IPS-20b (cell line): Measurements from ENCODE around the gene TDRD7.

Experiments
- H3K27ac ChIP-seq: one replicate; pipeline ENCODE4 v1.5.1; 2013; ENCODE audit warnings: low read length
- H3K27me3 ChIP-seq: 2 replicates; pipeline ENCODE4 v1.6.1; 2013; ENCODE audit warnings: mild to moderate bottlenecking, low read length, inconsistent platforms; ENCODE audit not compliant: insufficient read depth
- H3K36me3 ChIP-seq: 2 replicates; pipeline ENCODE4 v1.6.1; 2013; ENCODE audit warnings: low read depth, mild to moderate bottlenecking, inconsistent platforms, low read length, moderate library complexity; ENCODE audit not compliant: insufficient read depth
- H3K4me1 ChIP-seq: 2 replicates; pipeline ENCODE4 v1.6.1; 2013; ENCODE audit warnings: mild to moderate bottlenecking, control low read depth, inconsistent platforms, low read length, moderate library complexity; ENCODE audit not compliant: insufficient read depth
- H3K4me3 ChIP-seq: 2 replicates; pipeline ENCODE4 v1.5.1; 2013; ENCODE audit warnings: mild to moderate bottlenecking, low read length, inconsistent platforms
- H3K9ac ChIP-seq: 2 replicates; pipeline ENCODE4 v1.6.1; 2013; ENCODE audit warnings: low read depth, mild to moderate bottlenecking, inconsistent platforms, low read length, moderate library complexity
- H3K9me3 ChIP-seq: 2 replicates; pipeline ENCODE4 v1.6.1; 2013; ENCODE audit warnings: mild to moderate bottlenecking, low read depth, low read length, inconsistent platforms; ENCODE audit not compliant: insufficient read depth

Gene TDRD7

GRCh38 chr9:97545486-97545885 lies 133.6 kb downstream of the TDRD7 start:
- Histone ChIP-seq H3K27ac (no peak overlapping the region), H3K9ac (no peak overlapping the region), H3K4me1 (peaks cover 9% of the 10 kb centered on the region)

More at GRCh38 chr9:97545486-97545885, 133.6 kb downstream of the TDRD7 start:
- no peaks in the 10 kb centered on the region for H3K27me3 ChIP-seq
- no peak overlapping the region for H3K4me3 ChIP-seq
- no peaks in the 10 kb centered on the region for H3K9me3 ChIP-seq
- no peaks in the 10 kb centered on the region for H3K36me3 ChIP-seq
